Amniotic stem cell (primary cell): ENCODE measurements around the gene AGAP6.
"Not testable (repeated sequence)": the region's sequence is repeated elsewhere in the genome, so short reads cannot be mapped to it uniquely, and the experiment has no call there.

Experiments used
- DNase-seq: peaks from one replicate; lab custom pipeline; 2025; lab: John Stamatoyannopoulos, UW

AGAP6 gene

GRCh38 chr10:49988376-49988775 lies at the start of gene AGAP6:
Gene AGAP6 (plus strand): TSS chr10:49988406. CDS start chr10:49988716, 310 bp downstream.
- not testable (repeated sequence) for DNase-seq

- peak; percentile 28 for DNase-seq
Observed at GRCh38 chr10:49941447-49942338, 46.5 kb upstream of the AGAP6 start, which contains the start of the genes PARG and TIMM23B. Gene PARG (minus strand): TSS chr10:49942027. CDS start chr10:49941725, 302 bp downstream. Gene TIMM23B (plus strand): TSS chr10:49942053. CDS start chr10:49942195, 142 bp downstream.

GRCh38 chr10:49942339-49942705 lies 45.9 kb upstream of the AGAP6 start:
- not testable (repeated sequence) for DNase-seq

GRCh38 chr10:49943607-49944006 lies 44.6 kb upstream of the AGAP6 start:
- not testable (repeated sequence) for DNase-seq

- not testable (repeated sequence) for DNase-seq
Observed at GRCh38 chr10:49948142-49948541, 40.1 kb upstream of the AGAP6 start.

GRCh38 chr10:49948737-49949136 lies 39.5 kb upstream of the AGAP6 start:
- DNase-seq, result not testable (repeated sequence)

- not testable (repeated sequence) for DNase-seq
Observed at GRCh38 chr10:49952006-49952405, 36.2 kb upstream of the AGAP6 start.

GRCh38 chr10:49953122-49953521 lies 35.1 kb upstream of the AGAP6 start:
- DNase-seq, result not testable (repeated sequence)

- not testable (repeated sequence) for DNase-seq
Observed at GRCh38 chr10:49970331-49970857, 17.8 kb upstream of the AGAP6 start.

- DNase-seq, result not testable (repeated sequence)
Observed at GRCh38 chr10:49971466-49971865, 16.7 kb upstream of the AGAP6 start.

GRCh38 chr10:49972094-49972493 lies 16.1 kb upstream of the AGAP6 start:
- DNase-seq, result not testable (repeated sequence)

GRCh38 chr10:49977756-49978155 lies 10.4 kb upstream of the AGAP6 start:
- not testable (repeated sequence) for DNase-seq

GRCh38 chr10:49987207-49987606 lies 999 bp upstream of the AGAP6 start:
- not testable (repeated sequence) for DNase-seq

- not testable (repeated sequence) for DNase-seq
Observed at GRCh38 chr10:49995321-49995720, 7.1 kb downstream of the AGAP6 start.

- not testable (repeated sequence) for DNase-seq
Observed at GRCh38 chr10:50014024-50014423, 25.8 kb downstream of the AGAP6 start.

GRCh38 chr10:50015596-50016220 lies 27.5 kb downstream of the AGAP6 start:
- DNase-seq, result not testable (repeated sequence)

GRCh38 chr10:50016926-50017325 lies 28.7 kb downstream of the AGAP6 start:
- DNase-seq, result not testable (repeated sequence)

GRCh38 chr10:50017646-50018045 lies 29.4 kb downstream of the AGAP6 start:
- DNase-seq, result not testable (repeated sequence)

GRCh38 chr10:50019279-50019678 lies 31.1 kb downstream of the AGAP6 start:
- not testable (repeated sequence) for DNase-seq

- DNase-seq, result not testable (repeated sequence)
Observed at GRCh38 chr10:50020451-50021024, 32.3 kb downstream of the AGAP6 start.

- DNase-seq, result no peak
Observed at GRCh38 chr10:50021646-50022045, 33.4 kb downstream of the AGAP6 start.
